ENCODE measurements around the gene RASGRP3.
"Not testable (repeated sequence)": the region's sequence is repeated elsewhere in the genome, so short reads cannot be mapped to it uniquely, and the experiment has no call there.

The RASGRP3 gene

DNA sequence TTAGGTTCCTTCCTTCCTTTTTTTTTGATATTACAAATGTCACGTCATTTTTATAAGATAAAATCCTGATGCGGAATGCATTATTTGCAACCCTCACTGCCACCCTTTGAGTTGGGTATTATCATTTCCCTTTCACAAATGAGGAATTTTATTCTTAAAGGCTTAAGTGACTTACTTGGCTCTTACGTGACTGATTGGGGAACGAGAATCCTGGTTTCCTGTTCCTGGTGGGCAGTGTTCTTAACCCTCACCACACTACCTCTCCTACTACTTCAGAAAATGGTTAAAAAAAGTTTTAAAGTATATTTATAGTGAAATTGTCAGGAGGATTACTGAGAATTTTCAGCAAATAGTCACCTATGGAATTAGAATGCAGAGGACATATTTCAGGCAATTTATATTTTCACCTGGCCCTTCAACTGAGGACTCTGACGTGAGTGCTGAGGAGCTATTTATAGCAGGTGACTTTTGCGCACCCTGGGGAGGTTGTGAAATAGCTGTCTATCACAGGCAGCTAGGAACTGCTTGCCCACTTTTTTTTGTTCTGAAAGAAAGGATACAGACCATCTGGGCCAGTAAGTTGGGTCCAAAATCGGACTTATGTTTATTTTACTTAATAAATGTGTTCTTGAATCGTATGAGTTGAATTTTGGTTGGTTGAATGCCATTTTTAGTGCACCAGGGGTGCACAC lies 18.7 kb upstream of the RASGRP3 start:
- no peak for DNase-seq

DNA sequence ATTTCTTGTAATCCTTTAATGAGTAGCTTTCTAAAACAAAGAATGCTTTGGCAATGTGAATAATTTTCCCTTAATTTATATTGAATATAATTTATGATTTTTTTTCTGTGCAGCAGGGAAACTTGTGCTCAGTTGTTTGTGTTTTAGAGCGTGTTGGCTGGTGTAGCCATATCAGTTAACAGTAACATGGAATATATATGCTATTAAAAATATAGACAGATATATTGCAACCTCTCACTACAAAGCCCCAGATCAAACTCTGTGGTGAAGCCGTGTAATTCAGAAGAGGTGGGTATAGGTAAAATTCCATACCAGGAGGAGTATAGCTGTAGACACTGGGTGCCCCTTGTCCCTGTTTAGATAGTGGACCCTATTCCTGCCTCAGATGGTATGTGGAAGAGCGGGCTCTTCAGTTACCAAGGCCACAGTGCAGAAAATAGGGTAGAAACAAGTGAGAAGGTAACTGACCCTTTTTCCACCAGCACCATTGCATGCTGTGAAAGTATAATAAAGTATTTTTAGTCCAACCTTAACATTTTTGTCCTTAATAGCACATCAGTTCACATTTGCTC lies 18.1 kb upstream of the RASGRP3 start:
- DNase-seq, result no peak

DNA sequence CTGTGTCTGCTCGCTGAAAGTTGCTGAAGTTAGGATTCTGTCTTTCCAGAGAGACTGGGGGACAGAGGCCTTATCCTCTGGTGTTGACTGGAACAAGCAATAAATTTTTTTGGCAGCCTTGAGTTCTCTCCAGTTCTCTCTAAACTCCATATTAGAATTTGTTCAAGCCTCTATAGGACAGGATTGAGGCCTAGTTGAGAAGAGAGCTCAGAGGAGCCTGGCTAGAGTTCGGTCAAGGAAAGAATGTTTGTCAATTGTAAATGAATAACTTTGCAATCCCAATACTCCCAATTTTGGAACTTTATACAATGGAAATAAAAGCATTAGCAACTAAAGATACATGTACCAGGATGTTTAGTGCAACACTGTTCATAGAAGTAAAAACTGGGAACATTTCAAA lies 16.7 kb upstream of the RASGRP3 start:
- DNase-seq, result no peak

DNA sequence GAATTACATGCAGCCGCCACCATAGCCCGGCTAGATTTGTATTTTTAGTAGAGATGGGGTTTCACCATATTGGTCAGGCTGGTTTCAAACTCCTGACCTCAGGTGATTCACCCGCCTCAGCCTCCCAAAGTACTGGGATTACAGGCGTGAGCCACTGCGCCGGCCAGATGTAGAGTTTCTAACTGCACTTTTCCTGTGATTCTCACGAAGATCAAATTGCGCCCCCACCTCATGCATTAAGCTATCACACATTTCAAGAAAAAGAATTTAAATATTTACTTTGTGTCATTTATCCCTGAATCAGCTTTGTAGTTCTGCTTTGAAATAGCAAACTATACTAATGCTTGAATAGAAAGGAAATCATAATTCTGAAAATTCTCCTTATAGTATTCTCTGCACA lies 13.9 kb upstream of the RASGRP3 start:
- DNase-seq, result not testable (repeated sequence)

DNA sequence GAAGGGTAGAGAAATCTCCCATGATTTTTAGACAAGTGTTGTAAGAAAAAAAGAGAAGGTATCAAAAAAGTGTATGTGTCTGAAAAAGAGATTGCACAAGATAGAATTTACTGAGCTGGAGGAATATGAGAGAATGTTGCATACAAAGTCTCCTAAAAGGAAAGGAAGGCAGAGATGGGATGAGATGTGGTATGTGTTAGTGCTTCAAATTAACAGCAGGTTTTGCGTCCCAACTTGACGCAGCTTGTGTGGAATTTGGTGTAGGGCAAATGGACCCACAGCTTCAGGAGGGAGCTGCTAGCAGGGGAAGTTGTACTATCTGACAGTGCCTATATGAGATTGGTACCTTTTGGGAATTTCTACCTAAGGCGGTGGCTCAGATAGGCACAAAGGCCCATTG lies 9.0 kb upstream of the RASGRP3 start:
- DNase-seq, result no peak

DNA sequence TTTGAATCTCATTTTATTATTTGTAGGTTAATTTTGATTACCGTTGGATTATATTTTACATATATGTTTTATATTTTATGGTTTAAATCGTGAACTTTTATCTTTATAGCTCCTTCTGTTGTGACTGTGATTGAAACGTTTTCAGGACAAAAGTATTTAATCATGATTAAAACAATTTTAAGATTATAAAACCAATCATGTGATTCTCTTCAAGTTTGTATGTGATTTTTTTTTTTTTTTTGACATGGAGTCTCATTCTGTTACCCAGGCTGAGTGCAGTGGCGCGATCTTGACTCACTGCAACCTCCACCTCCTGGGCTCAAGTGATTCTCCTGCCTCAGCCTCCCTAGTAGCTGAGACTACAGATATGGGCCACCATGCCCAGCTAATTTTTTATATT lies 7.2 kb upstream of the RASGRP3 start:
- DNase-seq, result no peak

DNA sequence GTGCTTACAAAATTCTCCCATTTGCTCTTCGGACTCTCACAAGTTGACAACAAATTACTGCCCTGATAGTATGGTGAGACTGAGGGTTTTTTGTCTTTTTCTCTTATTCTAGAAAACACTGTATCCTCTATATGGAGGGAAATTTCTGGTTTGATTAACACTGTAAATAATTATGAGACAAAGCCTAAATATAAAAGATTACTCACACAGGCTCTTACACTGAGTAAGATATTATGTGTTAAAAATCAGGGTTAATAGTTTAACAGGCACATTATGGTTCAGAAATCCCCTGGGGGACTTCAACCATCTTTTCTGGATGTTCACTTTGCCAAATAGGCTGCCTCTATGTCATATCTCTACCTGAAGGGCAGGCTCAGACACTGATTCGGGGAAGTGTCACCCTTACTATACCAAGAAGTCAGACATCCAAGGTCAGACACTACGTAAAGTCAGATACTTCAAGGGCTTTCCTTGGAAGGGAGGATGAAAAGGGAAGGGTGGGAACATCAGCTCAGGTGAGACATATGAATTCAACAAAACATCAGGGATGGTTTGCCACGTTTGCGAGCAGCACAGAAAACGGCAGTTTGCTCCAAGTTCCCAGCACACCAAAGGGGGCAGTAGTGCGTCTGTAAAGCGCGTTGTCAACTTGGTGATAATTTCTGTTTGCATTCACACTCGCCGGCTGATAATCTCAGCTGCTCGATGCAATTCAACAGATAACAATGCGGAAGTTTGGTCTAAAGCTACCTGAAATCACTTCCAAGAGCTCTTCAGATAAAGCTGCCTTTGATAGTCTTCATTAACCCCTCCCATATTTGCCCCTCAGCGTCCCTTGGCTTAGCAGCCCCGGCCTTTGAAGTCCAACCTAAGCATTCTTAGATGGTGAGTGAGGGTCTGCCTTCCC lies 972 bp upstream of the RASGRP3 start:
- peak; percentile 88 for DNase-seq

DNA sequence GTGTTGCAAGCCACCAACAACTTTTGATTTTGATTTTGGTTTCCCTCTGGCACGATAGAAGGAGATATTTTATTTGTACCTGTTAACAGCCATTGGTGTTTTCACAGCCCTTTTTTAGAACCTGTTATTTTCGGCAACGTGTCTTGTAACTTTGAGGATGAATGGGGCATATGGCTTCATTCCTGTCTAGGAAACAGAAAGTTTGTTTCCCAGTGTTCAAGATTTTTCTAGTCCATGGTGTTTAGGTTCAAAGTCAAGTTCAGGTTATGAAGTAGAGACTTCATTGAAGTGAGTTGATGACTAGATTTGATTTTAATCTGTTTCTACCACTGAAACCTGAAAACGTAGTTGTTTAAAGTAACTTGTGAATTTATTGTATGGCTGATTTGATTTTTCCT lies 343 bp downstream of the RASGRP3 start:
- DNase-seq, result no peak

DNA sequence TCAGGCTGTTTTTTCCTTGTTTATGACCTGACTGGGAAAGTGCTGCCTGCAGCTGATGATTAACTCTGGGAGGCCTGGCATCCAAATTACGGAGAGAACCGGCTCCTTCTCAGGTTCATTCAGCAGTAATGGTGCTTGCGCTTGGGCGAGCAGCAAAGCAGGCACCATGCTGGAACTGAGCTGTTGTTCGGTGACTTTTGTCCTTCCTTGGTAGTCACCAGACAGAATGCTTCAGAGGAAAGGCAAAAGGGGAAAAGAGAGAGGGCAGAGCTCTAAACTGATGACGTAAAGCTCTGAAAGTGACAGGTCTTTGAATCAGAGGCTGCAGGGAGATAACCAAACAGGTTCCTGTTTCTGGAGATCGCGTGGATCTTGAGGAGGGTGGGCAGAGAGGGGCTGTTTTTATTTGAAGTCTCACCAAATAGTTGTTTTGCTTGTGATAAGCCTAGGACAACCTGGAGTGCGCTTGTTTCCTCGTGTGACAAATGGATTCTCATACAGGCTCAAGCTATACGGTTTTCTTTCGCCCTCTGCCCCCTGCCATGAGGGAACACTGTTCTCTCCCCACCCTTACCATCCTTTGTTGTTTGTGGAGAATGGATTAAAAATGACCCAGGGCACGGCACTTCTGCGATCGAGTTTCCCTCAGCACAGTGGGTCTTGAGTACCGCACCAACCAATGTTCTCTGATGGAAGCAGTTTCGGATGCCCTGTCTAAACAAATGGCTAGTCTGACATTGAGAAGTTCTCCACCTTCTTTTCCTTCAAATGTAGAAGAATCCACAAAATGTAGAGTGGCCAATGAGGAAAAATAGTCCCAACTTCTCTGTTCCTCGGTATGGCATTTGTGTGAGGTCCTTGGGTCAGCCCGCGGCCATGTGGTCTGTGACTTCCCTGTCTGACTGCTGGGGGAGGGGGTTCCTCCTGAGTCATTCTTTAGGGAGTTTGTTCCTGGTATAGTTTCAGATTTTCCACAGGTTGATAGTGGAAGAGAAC lies 1.3 kb downstream of the RASGRP3 start:
- peak; percentile 17 for DNase-seq

DNA sequence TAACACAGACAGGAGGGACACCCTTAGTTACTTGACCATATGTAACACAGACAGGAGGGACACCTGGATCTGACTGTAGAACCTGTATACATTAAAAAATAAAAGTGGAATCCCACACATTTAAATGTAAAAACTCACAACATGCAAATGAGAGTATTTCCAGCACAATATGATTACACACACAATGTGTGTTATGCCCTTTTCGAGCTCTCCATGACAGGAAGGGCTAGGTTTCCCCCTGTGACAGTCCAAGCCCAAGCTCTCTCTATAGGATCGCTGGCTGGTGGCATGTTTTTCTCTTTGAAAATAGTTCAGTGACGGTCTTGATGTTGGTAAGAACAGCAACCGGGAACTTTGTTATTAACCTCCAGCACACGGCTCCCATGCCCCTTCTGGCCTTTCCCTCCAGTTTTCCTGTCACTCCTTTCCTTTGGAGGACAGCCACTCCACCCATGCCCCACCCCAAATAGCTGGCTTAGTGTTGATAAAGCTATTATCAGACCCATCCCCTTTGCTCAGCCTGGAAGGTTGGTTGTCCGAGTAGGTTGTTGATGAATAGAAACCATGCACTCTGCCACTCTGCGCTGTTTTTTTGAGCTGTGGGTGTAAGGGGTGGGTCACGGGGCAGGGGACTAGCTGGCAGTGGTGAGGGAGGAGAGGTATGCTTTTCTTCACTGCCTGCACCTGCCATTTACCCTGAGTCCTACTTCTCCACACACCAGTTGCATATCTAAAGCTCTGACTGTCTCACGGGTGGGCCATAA lies 2.7 kb downstream of the RASGRP3 start:
- DNase-seq, result no peak

DNA sequence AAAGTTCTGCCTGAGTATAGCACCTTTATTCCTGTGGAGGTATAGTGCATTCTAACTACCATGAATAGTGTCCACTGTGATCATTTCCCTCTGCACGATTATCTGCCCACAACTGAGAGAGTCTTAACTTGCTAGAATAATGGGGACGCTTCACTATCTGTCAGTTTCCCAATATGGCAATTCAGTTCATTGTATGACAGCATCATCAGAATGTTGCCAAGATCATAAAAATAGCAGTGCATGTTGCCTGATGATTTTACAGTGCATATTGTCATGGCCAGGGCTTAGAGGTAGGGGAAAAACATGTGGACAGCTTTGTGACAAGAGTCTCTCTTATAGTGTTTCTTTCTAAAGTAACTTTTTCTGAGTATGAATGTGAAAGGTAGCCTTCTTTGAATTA lies 6.1 kb downstream of the RASGRP3 start:
- no peak for DNase-seq

DNA sequence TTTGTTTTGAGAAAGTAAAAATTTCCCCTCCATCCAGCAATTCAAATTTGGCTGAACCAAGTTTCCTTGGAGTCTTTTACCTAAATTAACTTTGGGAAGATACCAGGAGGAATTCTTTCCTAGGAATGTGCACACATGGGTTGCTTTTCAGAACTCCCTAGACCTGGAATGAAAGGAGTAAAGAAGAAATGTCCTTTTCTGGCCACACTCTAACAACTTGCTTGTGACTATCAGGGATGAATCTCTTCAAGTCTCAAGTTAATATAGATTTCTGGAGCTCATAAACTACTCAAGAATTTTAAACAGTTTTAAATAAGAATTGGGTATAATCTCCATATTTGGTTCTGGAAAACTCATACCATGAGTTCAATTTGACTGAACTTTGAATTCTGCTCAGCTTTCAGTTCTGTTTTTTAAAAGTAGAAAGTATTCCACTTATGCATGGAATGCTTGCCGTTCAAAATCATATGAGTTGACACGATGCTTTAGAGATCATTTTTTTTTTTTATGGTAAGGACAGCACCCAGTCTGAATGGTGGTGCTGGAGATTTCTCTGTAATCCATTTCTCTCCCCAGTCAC lies 7.7 kb downstream of the RASGRP3 start:
- DNase-seq, result no peak

DNA sequence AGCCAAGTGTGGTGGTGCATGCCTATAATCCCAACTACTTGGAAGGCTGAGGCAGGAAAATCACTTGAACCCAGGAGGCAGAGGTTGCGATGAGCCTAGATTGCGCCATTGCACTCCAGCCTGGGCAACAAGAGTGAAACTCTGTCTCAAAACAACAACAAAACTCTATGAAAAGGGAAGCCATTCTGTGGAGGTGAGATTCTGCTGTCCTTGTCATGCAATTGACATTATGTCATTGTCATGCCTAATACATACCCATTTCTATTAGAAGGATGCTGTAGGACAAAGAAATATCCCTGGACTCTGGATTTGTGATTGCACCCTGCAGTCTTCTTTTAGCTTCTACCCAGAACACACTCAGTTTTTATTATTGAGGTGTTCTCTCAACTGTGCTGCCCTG lies 8.6 kb downstream of the RASGRP3 start:
- DNase-seq, result no peak

DNA sequence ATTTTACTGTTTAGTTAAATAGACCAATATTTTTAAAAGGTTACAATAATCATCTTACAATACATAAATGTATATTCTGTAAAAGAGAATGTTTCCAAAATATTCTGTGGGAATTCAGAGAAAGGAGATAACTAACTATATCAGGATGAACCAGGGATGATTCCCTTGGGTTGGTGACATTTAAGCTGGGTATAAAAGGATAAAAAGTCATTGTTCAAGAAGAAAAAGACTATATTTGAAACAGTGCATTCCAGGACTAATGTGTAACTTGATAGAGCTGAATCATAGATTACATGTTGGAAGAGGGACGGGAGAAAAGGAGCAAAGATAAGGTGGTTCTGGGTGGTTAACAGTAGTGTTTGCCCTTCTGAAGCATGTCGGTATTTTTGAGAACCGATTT lies 10.1 kb downstream of the RASGRP3 start:
- no peak for DNase-seq

DNA sequence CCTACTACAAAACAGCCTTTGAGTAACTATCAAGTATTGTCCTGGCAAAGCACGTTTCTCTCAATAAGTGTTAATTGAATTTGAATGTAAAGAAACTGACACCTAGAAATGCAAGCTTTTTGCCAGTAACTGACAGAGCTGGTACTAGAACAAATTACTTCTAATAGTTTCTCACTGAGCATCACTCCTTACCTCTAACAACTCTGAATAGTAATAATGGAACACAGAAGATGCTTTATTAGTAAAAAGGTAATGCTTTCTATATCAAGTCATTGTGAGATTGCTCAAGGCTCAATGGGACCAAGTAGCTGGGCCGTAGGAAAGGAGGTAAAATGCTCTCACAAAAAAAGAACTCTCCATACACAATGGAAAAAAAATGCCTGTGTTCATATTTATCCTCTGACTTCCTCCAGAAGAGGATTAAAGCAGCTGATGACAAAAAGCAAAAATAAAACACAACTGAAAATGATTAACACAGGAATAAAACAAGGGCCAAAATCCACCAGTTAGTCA lies 11.8 kb downstream of the RASGRP3 start:
- DNase-seq, result no peak

DNA sequence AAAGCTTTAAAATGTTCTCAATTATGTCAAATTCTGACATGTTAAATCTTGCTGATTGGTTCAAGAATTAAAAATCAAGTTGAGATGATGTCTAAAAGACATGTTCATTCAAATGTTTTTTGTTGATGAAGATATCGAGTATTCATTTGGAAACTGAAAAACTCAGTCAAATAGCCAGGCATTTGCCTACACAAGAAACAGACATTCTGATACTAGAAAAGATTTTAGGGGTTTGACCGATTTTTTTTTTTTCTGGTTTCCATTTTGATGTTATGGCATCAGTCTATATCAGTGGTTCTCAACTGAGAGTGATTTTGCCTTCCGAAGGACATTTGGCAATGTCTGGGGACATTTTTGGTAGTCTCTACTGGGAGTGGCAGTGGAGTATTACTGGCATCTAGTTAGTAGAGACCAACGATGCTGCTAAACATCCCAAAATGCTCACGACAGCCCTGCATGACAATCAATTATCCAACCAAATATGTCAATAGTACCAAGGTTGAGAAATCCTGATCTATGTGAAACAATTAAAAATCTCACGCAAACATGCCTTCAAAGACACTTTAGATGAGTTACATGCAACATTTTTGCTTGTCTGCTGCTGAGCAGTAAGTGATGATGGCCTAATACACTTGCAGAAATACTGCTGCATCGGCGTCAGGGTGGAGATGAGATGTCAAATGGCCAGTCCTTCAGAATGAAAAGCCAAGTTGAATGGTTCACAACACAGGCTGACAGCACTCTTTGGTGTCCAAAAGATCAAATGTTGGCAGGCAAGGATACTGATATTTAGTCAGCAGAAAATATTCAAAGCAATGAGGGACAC lies 12.5 kb downstream of the RASGRP3 start:
- DNase-seq, result no peak

DNA sequence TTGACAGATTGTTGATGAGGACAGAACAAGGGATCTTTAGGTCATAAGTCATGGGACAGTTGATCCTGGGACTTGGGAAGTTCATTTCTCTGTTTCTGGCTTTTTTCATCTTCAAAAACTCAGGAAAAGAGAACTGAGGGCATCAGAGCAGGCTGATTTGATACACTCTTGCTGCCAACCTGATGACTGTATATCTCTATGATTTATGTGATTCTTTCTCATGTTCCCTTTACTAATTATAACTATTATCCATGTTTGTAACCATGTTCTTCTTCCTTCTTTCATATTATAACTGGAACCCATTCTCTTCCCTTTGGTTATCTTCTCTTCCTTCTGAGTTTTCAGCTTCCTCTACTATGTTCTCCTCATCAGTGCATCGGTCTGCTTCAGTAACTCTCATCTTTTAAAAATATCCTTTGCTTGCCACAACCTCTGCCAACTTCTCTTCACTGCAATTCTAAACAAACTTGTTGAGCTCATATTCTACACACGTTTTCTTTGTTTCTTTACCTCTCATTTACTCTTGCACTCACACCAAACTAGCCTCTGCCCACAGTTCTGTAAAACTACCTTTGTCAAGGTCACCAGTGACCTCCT lies 13.5 kb downstream of the RASGRP3 start:
- DNase-seq, result no peak

DNA sequence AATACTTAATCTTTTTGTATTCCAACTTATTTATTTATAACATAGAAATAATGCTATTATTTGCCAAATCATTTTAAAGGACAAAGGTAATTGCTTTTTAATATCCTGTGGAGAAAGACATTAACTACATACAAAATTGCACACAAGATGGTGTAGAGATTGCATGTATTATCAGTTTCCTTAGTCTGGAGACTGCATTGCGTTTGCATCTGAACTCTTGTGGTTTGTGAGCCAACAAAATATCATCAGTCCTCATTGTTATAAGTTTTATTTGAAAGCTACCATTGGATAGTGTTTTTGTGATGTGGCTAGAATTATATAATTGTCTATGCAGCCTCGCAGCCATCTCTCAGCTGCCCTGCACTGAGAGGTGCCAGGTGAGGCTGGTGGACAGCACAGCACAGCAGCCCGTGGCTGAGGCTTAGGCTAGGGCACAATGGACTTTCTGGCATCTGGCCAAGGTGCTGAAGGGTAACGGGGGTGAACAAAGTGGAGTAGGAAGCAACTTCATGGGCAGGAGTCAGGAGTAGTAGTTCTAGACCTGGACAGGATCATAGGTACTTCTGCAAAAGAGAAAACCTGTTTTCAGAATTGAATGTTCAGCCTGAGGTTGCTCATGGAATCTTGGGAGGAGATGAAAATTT lies 15.1 kb downstream of the RASGRP3 start:
- DNase-seq, result no peak

DNA sequence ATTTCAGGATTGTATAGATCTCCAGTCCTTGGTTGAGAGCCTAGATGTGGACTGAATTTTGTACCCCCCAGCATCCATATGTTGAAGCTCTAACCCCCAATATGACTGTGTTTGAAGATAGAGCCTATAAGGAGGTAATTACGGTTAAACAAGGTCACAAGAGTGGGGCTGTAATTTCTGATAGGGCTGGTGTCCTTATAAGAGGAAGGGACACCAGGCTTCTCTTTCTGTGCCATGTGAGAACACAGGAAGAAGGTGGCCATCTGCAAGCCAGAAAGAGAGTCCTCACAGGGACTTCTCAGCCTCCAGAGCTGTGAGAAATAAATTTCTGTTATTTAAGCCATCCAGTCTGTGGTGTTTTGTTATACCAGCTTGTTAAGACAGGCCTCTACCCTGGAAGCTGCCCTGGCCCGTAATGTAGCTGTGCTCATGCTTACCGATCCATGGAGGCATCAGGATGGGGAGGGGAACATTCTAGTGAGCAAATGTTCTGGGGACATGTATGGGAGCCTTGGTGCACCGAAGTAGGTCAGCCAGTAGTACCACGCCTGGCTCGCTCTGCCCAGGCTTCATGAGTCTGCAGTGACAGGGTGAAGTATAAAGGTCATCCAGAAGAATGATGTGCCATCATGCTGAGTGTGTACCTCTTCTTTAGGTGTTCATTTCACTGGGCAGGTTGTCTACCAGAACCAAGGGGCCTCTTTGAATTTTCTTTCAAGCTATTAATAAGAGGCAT lies 16.1 kb downstream of the RASGRP3 start:
- DNase-seq, result no peak
